Choroid plexus epithelial cell (primary cell): ENCODE data around the gene ATG14.

ENCODE experiments used
- DNase-seq: peaks from one replicate; pipeline ENCODE4 v3.0.0-alpha.2; 2010; ENCODE audit warnings: low read depth
- H3K4me3 ChIP-seq: 2 replicates; pipeline ENCODE4 v1.5.1; 2011; ENCODE audit warnings: low read depth, mild to moderate bottlenecking, control low read depth, low read length, moderate library complexity
- TF ChIP-seq, protein P1 (sequence below): conservative IDR thresholded peaks from 2 replicates; pipeline ENCODE4 v1.5.1; 2011; ENCODE audit warnings: low read depth, mild to moderate bottlenecking, control low read depth, inconsistent platforms, low read length, moderate library complexity

ATG14 gene

DNA sequence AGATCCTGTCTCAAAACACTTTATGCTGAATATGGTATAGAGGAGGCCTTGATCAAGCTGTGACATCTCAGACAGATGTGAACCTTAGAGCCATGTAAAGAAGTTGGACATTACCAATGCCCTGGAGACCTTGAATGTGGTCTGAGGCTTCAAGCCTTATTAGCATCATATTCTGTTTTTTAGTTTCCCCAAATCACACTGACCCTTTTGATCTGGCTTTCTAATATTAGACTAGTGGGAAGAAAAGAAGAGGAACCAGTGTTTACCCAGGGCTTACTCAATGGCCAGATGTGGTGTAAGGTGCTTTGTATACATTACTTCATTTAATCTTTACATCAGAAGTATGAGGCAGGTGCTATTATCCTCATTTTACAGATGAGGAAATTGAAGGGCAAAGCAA lies 39.4 kb upstream of the ATG14 start:
- DNase-seq = no peak
- TF ChIP-seq, protein P1, sequence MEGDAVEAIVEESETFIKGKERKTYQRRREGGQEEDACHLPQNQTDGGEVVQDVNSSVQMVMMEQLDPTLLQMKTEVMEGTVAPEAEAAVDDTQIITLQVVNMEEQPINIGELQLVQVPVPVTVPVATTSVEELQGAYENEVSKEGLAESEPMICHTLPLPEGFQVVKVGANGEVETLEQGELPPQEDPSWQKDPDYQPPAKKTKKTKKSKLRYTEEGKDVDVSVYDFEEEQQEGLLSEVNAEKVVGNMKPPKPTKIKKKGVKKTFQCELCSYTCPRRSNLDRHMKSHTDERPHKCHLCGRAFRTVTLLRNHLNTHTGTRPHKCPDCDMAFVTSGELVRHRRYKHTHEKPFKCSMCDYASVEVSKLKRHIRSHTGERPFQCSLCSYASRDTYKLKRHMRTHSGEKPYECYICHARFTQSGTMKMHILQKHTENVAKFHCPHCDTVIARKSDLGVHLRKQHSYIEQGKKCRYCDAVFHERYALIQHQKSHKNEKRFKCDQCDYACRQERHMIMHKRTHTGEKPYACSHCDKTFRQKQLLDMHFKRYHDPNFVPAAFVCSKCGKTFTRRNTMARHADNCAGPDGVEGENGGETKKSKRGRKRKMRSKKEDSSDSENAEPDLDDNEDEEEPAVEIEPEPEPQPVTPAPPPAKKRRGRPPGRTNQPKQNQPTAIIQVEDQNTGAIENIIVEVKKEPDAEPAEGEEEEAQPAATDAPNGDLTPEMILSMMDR = no peak
- no peak overlapping the region for H3K4me3 ChIP-seq

DNA sequence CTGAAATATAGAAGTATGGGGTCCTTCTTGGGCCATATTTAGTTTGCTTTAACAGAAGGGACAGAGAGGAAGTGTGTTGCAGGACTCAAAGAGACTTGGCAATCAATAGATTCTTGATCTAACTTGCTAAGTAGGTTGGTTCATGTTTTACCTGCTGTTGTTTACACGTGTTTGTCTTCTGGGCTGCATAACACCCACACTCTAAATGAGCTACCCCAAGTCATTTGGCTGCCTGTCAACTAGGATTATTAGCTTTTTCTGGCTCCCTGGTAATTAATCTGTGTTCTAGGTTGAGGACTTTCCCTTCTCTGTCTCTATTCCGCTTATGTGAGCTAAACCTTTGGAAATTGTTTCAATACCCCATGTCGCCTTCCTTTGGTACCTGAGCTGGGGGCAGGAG lies 38.9 kb upstream of the ATG14 start:
- DNase-seq = no peak
- TF ChIP-seq, protein P1 = no peak
- H3K4me3 ChIP-seq = no peak overlapping the region

- no peak for DNase-seq
- TF ChIP-seq, protein P1 = no peak
- no peak overlapping the region for H3K4me3 ChIP-seq
Measured at GRCh38 chr14:55450124-55450523, 38.5 kb upstream of the ATG14 start.

DNA sequence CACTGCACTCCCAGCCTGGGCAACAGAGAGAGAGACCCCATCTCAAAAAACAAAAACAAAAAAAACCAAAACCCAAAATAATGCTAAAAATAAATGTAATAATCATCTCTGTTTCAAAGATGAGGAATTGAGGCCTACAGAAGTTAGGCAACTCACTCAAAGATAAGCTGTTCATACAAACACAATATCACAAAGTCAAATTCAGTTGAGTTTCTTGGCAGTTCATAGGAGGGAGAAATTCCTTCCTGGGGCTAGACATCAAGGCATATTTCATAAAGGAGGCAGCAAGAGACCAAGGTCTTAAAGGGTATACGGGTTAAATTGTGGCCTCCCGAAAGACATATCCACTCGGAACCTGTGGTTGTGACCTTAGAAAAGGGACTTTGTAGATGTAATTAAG lies 37.5 kb upstream of the ATG14 start:
- TF ChIP-seq, protein P1 = no peak
- peak; percentile 28 for DNase-seq
- H3K4me3 ChIP-seq = no peak overlapping the region

DNA sequence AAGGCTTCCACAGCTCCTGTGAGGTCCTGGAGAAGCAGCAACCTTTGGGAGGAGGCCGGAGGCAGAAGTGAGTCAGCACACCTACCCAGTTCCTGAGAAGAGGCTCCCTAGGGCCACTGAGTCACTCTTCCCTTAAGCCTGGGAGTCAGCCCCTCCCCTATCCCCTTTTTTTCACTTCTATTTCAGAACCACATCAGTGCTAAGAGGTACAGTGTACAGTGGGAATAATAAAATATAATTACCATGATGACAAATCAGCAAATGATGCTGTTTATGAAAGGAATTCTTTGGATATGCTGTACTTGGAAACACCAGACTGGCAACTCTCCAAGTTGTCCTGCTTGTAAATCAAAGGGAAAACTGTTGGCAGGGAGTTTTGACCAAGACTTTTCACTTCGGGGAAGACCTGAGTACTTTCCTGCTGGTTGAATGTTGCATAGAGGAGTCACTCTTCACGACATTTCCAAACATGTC lies 36.5 kb upstream of the ATG14 start:
- H3K4me3 ChIP-seq = no peak overlapping the region
- DNase-seq = peak; percentile 85
- TF ChIP-seq, protein P1 = no peak

GRCh38 chr14:55446833-55447232 lies 35.2 kb upstream of the ATG14 start:
- TF ChIP-seq, protein P1 = no peak
- H3K4me3 ChIP-seq = no peak overlapping the region
- peak; percentile 86 for DNase-seq

DNA sequence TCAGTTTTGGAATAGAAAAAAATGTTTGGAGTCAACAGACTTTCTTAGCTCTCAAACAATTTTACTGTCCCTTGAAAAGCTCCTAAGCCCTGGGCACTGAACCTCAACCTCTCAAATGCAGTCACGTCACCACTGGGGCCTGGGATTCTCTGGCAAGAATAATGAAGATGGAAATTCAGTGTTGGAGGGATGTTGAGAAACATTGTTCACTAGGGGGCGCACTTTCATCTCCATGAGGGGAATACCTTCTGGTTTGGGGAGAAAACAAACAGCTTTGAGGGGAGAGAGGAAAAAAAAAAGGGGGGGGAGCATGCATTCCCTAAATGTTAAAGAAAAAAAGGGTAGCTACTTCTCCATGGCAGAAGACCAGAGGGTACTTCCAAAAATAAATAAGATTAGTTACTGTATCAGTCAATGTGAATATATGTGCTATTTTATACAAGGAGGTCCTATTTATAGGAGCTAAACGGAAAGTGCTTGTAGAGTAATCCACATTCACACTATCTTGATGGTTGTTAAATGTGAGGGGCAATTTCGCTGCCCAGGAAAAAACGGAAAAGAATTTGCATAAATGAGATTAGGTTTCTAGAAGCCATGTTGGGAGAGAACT lies 34.6 kb upstream of the ATG14 start:
- H3K4me3 ChIP-seq = no peak overlapping the region
- DNase-seq = peak; percentile 89
- TF ChIP-seq, protein P1 = peak; percentile 78
